GM12878 (cell line): Measurements from ENCODE around the gene TRIM8. TPM values are rescaled to one million over a fixed set of nuclear protein-coding genes. Genes with fewer than 3 reads are reported as not detected.

Source experiments
- ATAC-seq: fragments of 200-7000 bp; cut with Tn5 transposase; 3 replicates; pipeline ENCODE4 v1.9.1; 2020; ENCODE audit warnings: mild to moderate bottlenecking, moderate library complexity
- BruUV-seq: library from RNA; stranded (reverse); fragments of 400-500 nt; replicated peaks from 2 replicates; lab custom pipeline; 2021; lab: Mats Ljungman, UMichigan
- CTCF ChIA-PET: fragments of 300-600 bp; sonication (Branson Sonifier 250); formaldehyde crosslinking; extraction: SDS; loops from one replicate; lab custom pipeline; 2021; ENCODE audit warnings: inconsistent platforms; lab: Yijun Ruan, JAX
- POLR2A ChIA-PET: fragments of 350-600 bp; formaldehyde crosslinking; extraction: SDS; loops from one replicate; lab custom pipeline; 2021; ENCODE audit warnings: inconsistent platforms; lab: Charles Lee
- RAD21 ChIA-PET: fragments of 300-600 bp; sonication (Branson Sonifier 250); formaldehyde crosslinking; loops from one replicate; lab custom pipeline; 2023; ENCODE audit warnings: antibody characterized with exemption; ENCODE audit not compliant: unreplicated experiment; lab: Charles Lee
- SMC1A ChIA-PET: fragments of 300-600 bp; sonication (Branson Sonifier 250); formaldehyde crosslinking; loops from one replicate; lab custom pipeline; 2023; ENCODE audit not compliant: unreplicated experiment, uncharacterized antibody; lab: Charles Lee
- DNase-seq: peaks from one replicate; pipeline ENCODE4 v3.0.0-alpha.2; 2011; ENCODE audit warnings: low read depth, low spot score
- FAIRE-seq: peaks from 3 replicates; lab custom pipeline; 2011; peaks lifted over from hg19 to GRCh38; lab: Jason Lieb, UNC
- H2AFZ ChIP-seq: 2 replicates; pipeline ENCODE4 v1.6.0; 2011; ENCODE audit warnings: low read depth, low read length, control low read depth; ENCODE audit not compliant: control insufficient read depth
- H3K27ac ChIP-seq: 2 replicates; pipeline ENCODE4 v1.5.1; 2011; ENCODE audit warnings: control low read depth; ENCODE audit not compliant: control insufficient read depth, insufficient read depth
- H3K27me3 ChIP-seq, 2 experiments: replicated peaks in 1 of 2; 2 replicates each; pipeline versions ENCODE4 v1.6.0 to v1.6.1; 2011; ENCODE audit warnings: low read length in 1 of 2; ENCODE audit not compliant: control insufficient read depth in 2 of 2, insufficient read depth in 2 of 2
- H3K36me3 ChIP-seq, 2 experiments: 2 replicates each; pipeline ENCODE4 v1.5.1; 2011; ENCODE audit warnings: low read length in 1 of 2; ENCODE audit not compliant: control insufficient read depth in 2 of 2, insufficient read depth in 2 of 2
- H3K4me1 ChIP-seq: 2 replicates; pipeline ENCODE4 v1.6.1; 2011; ENCODE audit warnings: mild to moderate bottlenecking, low read length, moderate library complexity, mixed read lengths; ENCODE audit not compliant: control insufficient read depth, insufficient read depth
- H3K4me2 ChIP-seq: 2 replicates; pipeline ENCODE4 v1.6.0; 2011; ENCODE audit warnings: control low read depth; ENCODE audit not compliant: control insufficient read depth, insufficient read depth
- H3K4me3 ChIP-seq: fragments of 200-600 bp; sonication (generic); 2 replicates; pipeline ENCODE4 v1.5.1; 2016
- H3K79me2 ChIP-seq: 2 replicates; pipeline ENCODE4 v1.6.0; 2011; ENCODE audit warnings: low read length; ENCODE audit not compliant: control insufficient read depth, insufficient read depth
- H3K9ac ChIP-seq: 2 replicates; pipeline ENCODE4 v1.8.0; 2011; ENCODE audit warnings: low read length, control low read depth, mixed read lengths; ENCODE audit not compliant: control insufficient read depth, insufficient read depth
- H3K9me3 ChIP-seq: replicated peaks from 3 replicates; pipeline ENCODE4 v1.5.1; 2011; ENCODE audit warnings: mild to moderate bottlenecking, low read length; ENCODE audit not compliant: control insufficient read depth, insufficient read depth
- H4K20me1 ChIP-seq: 2 replicates; pipeline ENCODE4 v1.6.0; 2011; ENCODE audit not compliant: control insufficient read depth, insufficient read depth
- ASH2L ChIP-seq: fragments of 300-600, 200-600 bp; sonication (generic); IDR thresholded peaks from 2 replicates; pipeline ENCODE4 v1.6.1; 2017; ENCODE audit warnings: low read depth, mild to moderate bottlenecking, borderline replicate concordance
- CHD1 ChIP-seq: IDR thresholded peaks from 2 replicates; pipeline ENCODE4 v1.6.1; 2012; ENCODE audit warnings: low read depth, low read length, improper control_type of control experiment
- CHD4 ChIP-seq: fragments of 200-600 bp; sonication (generic); IDR thresholded peaks from 2 replicates; pipeline ENCODE4 v1.6.1; 2016; ENCODE audit warnings: mild to moderate bottlenecking
- FOXK2 ChIP-seq: fragments of 450-650 bp; IDR thresholded peaks from 2 replicates; pipeline ENCODE4 v1.6.1; 2017; ENCODE audit warnings: mild to moderate bottlenecking, moderate library complexity
- HDGF ChIP-seq: fragments of 450-650 bp; IDR thresholded peaks from 2 replicates; pipeline ENCODE4 v1.6.1; 2016; ENCODE audit warnings: antibody characterized with exemption
- KAT2A ChIP-seq: conservative IDR thresholded peaks from 2 replicates; pipeline ENCODE4 v1.6.1; 2011; ENCODE audit warnings: low read depth, low read length; ENCODE audit not compliant: control insufficient read depth
- NFIC ChIP-seq: IDR thresholded peaks from 2 replicates; pipeline ENCODE4 v1.6.1; 2012; ENCODE audit warnings: low read depth, mild to moderate bottlenecking, inconsistent platforms, low read length, moderate library complexity
- NR2F1 ChIP-seq: fragments of 450-650 bp; conservative IDR thresholded peaks from 2 replicates; pipeline ENCODE4 v1.6.1; 2017; ENCODE audit warnings: mild to moderate bottlenecking
- PBX3 ChIP-seq: IDR thresholded peaks from 2 replicates; pipeline ENCODE4 v1.6.1; 2011; ENCODE audit warnings: mild to moderate bottlenecking, low read depth, low read length, moderate library complexity; ENCODE audit not compliant: insufficient replicate concordance
- POLR2A ChIP-seq: IDR thresholded peaks from 2 replicates; pipeline ENCODE4 v1.6.1; 2011; ENCODE audit warnings: low read depth, mild to moderate bottlenecking, low read length
- PRDM15 ChIP-seq: fragments of 450-650 bp; formaldehyde crosslinking; IDR thresholded peaks from 2 replicates; pipeline ENCODE4 v1.4.0; 2020; ENCODE audit warnings: mild to moderate bottlenecking, moderate library complexity
- RAD21 ChIP-seq: IDR thresholded peaks from 2 replicates; pipeline ENCODE4 v1.6.1; 2011; ENCODE audit warnings: mild to moderate bottlenecking, low read depth, low read length, moderate library complexity; ENCODE audit not compliant: insufficient read depth
- RELB ChIP-seq: fragments of 450-650 bp; IDR thresholded peaks from 2 replicates; pipeline ENCODE4 v1.6.1; 2017; ENCODE audit warnings: low read depth, mild to moderate bottlenecking, moderate library complexity
- RFX5 ChIP-seq: IDR thresholded peaks from 2 replicates; pipeline ENCODE4 v1.6.1; 2011; ENCODE audit warnings: low read depth, low read length, improper control_type of control experiment
- SUPT20H ChIP-seq: IDR thresholded peaks from 2 replicates; pipeline ENCODE4 v1.6.1; 2011; ENCODE audit warnings: low read depth, mild to moderate bottlenecking, low read length, moderate library complexity, borderline replicate concordance; ENCODE audit not compliant: control insufficient read depth
- TAF1 ChIP-seq: IDR thresholded peaks from 2 replicates; pipeline ENCODE4 v1.6.1; 2011; ENCODE audit warnings: mild to moderate bottlenecking, low read depth, low read length, borderline replicate concordance
- YY1 ChIP-seq: IDR thresholded peaks from 2 replicates; pipeline ENCODE4 v1.6.1; 2011; ENCODE audit warnings: low read depth, mild to moderate bottlenecking, low read length
- WGBS: methylation state at CpG from one replicate; pipeline ENCODE4 v1.1.6; 2016; ENCODE audit warnings: low lambda C conversion rate; ENCODE audit not compliant: insufficient replicate concordance, insufficient coverage; ENCODE audit errors: missing lambda C conversion rate; 5-methylcytosine and 5-hydroxymethylcytosine counted together
- in situ Hi-C: fragments of 300-500 bp; cut with MboI; formaldehyde crosslinking; loops from 9 replicates; pipeline ENCODE4 v1.14.3; 2018; ENCODE audit warnings: mixed read lengths
- intact Hi-C: fragments of 100-400 bp; cut with micrococcal nuclease; formaldehyde crosslinking; loops from one replicate; pipeline ENCODE4 v1.14.2; 2022; ENCODE audit not compliant: unreplicated experiment
- polyA plus RNA-seq, 11 experiments: library from polyadenylated mRNA; depleted of rRNA in 4 of 11; unstranded in 6 of 11; stranded (reverse) in 5 of 11; fragments of >200 nt; fragmentation: Nextera tagmentation in 4 of 11; fragmentation: Illumina TruSeq in 1 of 11; extraction: Ambion mirVana in 4 of 11; extraction: Trizol in 1 of 11; gene quantifications; 1 replicate in 1 of 11; 2 replicates in 10 of 11; pipeline versions ENCODE4 v1.2.1 to v1.2.3, GENCODE V29; 2011 to 2016; ENCODE audit warnings: inconsistent platforms in 2 of 11, missing spikeins in 2 of 11, low read depth in 1 of 11
- total RNA-seq, 4 experiments: library from RNA; depleted of rRNA in 3 of 4; stranded (reverse); fragments of >200 nt in 3 of 4; fragmentation: Illumina TruSeq in 1 of 4; extraction: Trizol in 1 of 4; gene quantifications; 2 replicates each; pipeline versions ENCODE4 v1.2.1 to v1.2.3, GENCODE V29; 2013 to 2021

TRIM8 gene
- total and polyA plus RNA-seq, 10 of the 15 experiments (the other 5 are each of a cell fraction or from before 2014, with no cell fraction given): 7.9 to 53.2 (median 24.6) TPM

- WGBS: 1% methylated on average over 45 of the region's 76 CpGs
- BruUV-seq: no TSS peak
- peaks cover 21% of the 10 kb centered on the region for H3K4me1 ChIP-seq
- in situ Hi-C loops (no loop called here), intact Hi-C loops (loop anchor here (10.0 kb wide), 2 partner anchors 249 to 551 kb away; partner anchors contain the start of genes NFKB2 and NT5C2)
- H3K27ac ChIP-seq: peak overlapping the region; percentile 96
- H3K9ac ChIP-seq: peak overlapping the region; percentile 99
- ChIA-PET RAD21 (interaction anchor here (1.1 to 5.0 kb wide), 7 partner anchors 7 to 70 kb away, joined by 4 to 59 read pairs (median 10); partner anchors contain the start of genes ARL3 and SFXN2), CTCF (interaction anchor here (1.7 to 13.5 kb wide), 5 partner anchors 17 to 69 kb away, joined by 6 to 128 read pairs (median 8); partner anchors contain the start of gene ARL3), SMC1A (interaction anchor here (1.0 to 9.3 kb wide), 6 partner anchors 8 to 69 kb away, joined by 3 to 103 read pairs (median 16); partner anchors contain the start of genes ARL3 and SFXN2), POLR2A (interaction anchor here (0.6 to 14.1 kb wide), 9 partner anchors 14 to 248 kb away, joined by 3 to 151 read pairs (median 19); partner anchors contain the start of genes ARL3, NFKB2 and SFXN2)
- FAIRE-seq (no peak), DNase-seq (no peak), ATAC-seq (no peak)
- H3K9me3 ChIP-seq: no peaks in the 10 kb centered on the region
- peak overlapping the region; percentile 50; the same call in 1 of the 2 replicates for H3K4me2 ChIP-seq
- peak overlapping the region; percentile 65 for H2AFZ ChIP-seq
- peak overlapping the region; percentile 93 for H3K4me3 ChIP-seq
- H3K27me3 ChIP-seq: no peaks in the 10 kb centered on the region
- H3K36me3 ChIP-seq: no peaks in the 10 kb centered on the region
- peaks cover 61% of the 10 kb centered on the region for H3K79me2 ChIP-seq
- H4K20me1 ChIP-seq: no peaks in the 10 kb centered on the region
- TF ChIP-seq TAF1 (peak; percentile 55; the same call in 1 of the 2 replicates), ASH2L (no peak), SUPT20H (no peak), PRDM15 (CRISPR knock-in tag) (no peak), PBX3 (no peak), CHD4 (no peak), HDGF (no peak), FOXK2 (peak; percentile 75), POLR2A (peak; percentile 49), NFIC (no peak), RELB (no peak), CHD1 (no peak), RAD21 (no peak), NR2F1 (0 out of 2 replicates have a peak, but pooled peaks have one; percentile 8), RFX5 (no peak), KAT2A (no peak), YY1 (peak; percentile 60; the same call in 1 of the 2 replicates)
Observed at GRCh38 chr10:102643336-102644065, 778 bp upstream of the TRIM8 start.
